GM23338 (cell line): Measurements from ENCODE around the gene ST6GALNAC4. TPM values are rescaled to one million over a fixed set of nuclear protein-coding genes. Genes with fewer than 3 reads are reported as not detected.

Experiments used
- ATAC-seq: fragments of 200-7000 bp; cut with Tn5 transposase; 3 replicates; pipeline ENCODE4 v1.9.1; 2020
- DNase-seq: peaks from one replicate; pipeline ENCODE4 v3.0.0-alpha.2; 2015; ENCODE audit warnings: low spot score
- H2AFZ ChIP-seq: fragments of 200-600 bp; sonication (generic); 2 replicates; pipeline ENCODE4 v1.8.0; 2016; ENCODE audit warnings: antibody characterized with exemption, mild to moderate bottlenecking, moderate library complexity
- H3F3A ChIP-seq: fragments of 200-600 bp; sonication (generic); replicated peaks from 2 replicates; pipeline ENCODE4 v1.8.0; 2017; ENCODE audit warnings: antibody characterized with exemption, mixed run types, low read depth
- H3K27ac ChIP-seq: fragments of 200-600 bp; sonication (generic); 2 replicates; pipeline ENCODE4 v1.6.1; 2016; ENCODE audit warnings: low read depth
- H3K27me3 ChIP-seq: fragments of 200-600 bp; sonication (generic); 2 replicates; pipeline ENCODE4 v1.8.0; 2016; ENCODE audit warnings: mild to moderate bottlenecking, mixed run types, moderate library complexity; ENCODE audit not compliant: insufficient read depth
- H3K36me3 ChIP-seq: fragments of 200-600 bp; sonication (generic); 2 replicates; pipeline ENCODE4 v1.8.0; 2016; ENCODE audit warnings: mild to moderate bottlenecking; ENCODE audit not compliant: insufficient read depth
- H3K4me1 ChIP-seq: fragments of 200-600 bp; sonication (generic); 2 replicates; pipeline ENCODE4 v1.8.0; 2016; ENCODE audit warnings: mild to moderate bottlenecking, moderate library complexity; ENCODE audit not compliant: insufficient read depth
- H3K4me2 ChIP-seq: fragments of 200-600 bp; sonication (generic); 2 replicates; pipeline ENCODE4 v1.7.1; 2017; ENCODE audit warnings: mixed run types
- H3K4me3 ChIP-seq: fragments of 200-600 bp; sonication (generic); 2 replicates; pipeline ENCODE4 v1.6.1; 2016; ENCODE audit warnings: mixed run types
- H3K79me2 ChIP-seq: fragments of 200-600 bp; sonication (generic); replicated peaks from 2 replicates; pipeline ENCODE4 v1.8.0; 2017; ENCODE audit warnings: mild to moderate bottlenecking; ENCODE audit not compliant: insufficient read depth
- H3K9me2 ChIP-seq: fragments of 200-600 bp; sonication (generic); 2 replicates; pipeline ENCODE4 v1.8.0; 2017; ENCODE audit not compliant: insufficient read depth
- H4K20me1 ChIP-seq: fragments of 200-600 bp; sonication (generic); replicated peaks from 2 replicates; pipeline ENCODE4 v1.8.0; 2017; ENCODE audit warnings: mild to moderate bottlenecking; ENCODE audit not compliant: insufficient read depth
- H3K27ac Mint-ChIP-seq: 2 replicates; pipeline ENCODE4 v1.8.0; 2020; ENCODE audit warnings: inconsistent platforms, mild to moderate bottlenecking, moderate library complexity, mixed read lengths
- H3K27me3 Mint-ChIP-seq: 3 replicates; pipeline ENCODE4 v1.8.0; 2022; ENCODE audit warnings: low read depth, mild to moderate bottlenecking, moderate library complexity, mixed read lengths, inconsistent platforms; ENCODE audit not compliant: insufficient read depth, poor library complexity
- H3K36me3 Mint-ChIP-seq: 3 replicates; pipeline ENCODE4 v1.8.0; 2021; ENCODE audit warnings: low read depth, mild to moderate bottlenecking, inconsistent platforms, moderate library complexity, mixed read lengths
- H3K4me1 Mint-ChIP-seq: 3 replicates; pipeline ENCODE4 v1.8.0; 2020; ENCODE audit warnings: mild to moderate bottlenecking, inconsistent platforms, mixed read lengths
- H3K4me3 Mint-ChIP-seq: 3 replicates; pipeline ENCODE4 v1.8.0; 2021; ENCODE audit warnings: moderate library complexity, mild to moderate bottlenecking, inconsistent platforms, mixed read lengths
- H3K9me3 Mint-ChIP-seq: 3 replicates; pipeline ENCODE4 v1.8.0; 2020; ENCODE audit warnings: moderate library complexity, mild to moderate bottlenecking, inconsistent platforms, mixed read lengths
- EZH2 ChIP-seq: fragments of 200-600 bp; sonication (generic); IDR thresholded peaks from one replicate; pipeline ENCODE4 v1.8.0; 2017; ENCODE audit warnings: antibody characterized with exemption, mild to moderate bottlenecking, low read depth; ENCODE audit not compliant: unreplicated experiment
- EZH2phosphoT487 ChIP-seq: fragments of 200-600 bp; sonication (generic); IDR thresholded peaks from one replicate; pipeline ENCODE4 v1.8.1; 2018; ENCODE audit warnings: antibody characterized with exemption; ENCODE audit not compliant: unreplicated experiment
- ZNF331 ChIP-seq: fragments of 250-450 bp; sonication (Bioruptor Pico); IDR thresholded peaks from 2 replicates; pipeline ENCODE4 v1.5.0; 2020; ENCODE audit warnings: low read depth, mild to moderate bottlenecking, moderate library complexity
- polyA plus RNA-seq: library from polyadenylated mRNA; unstranded; fragments of >200 nt; fragmentation: Nextera tagmentation; extraction: Ambion mirVana; gene quantifications from 2 replicates; pipeline ENCODE4 v1.2.1, GENCODE V29; 2016
- total RNA-seq: library from RNA; depleted of rRNA; stranded (reverse); fragments of >200 nt; shearing (Covaris generic); gene quantifications from 2 replicates; pipeline ENCODE4 v1.2.3, GENCODE V29; 2014
- TF ChIP-seq, protein P1 (sequence below): fragments of 250-450 bp; sonication (Bioruptor Pico); IDR thresholded peaks from 2 replicates; pipeline ENCODE4 v1.5.0; 2020; ENCODE audit warnings: mild to moderate bottlenecking, moderate library complexity
- TF ChIP-seq, protein P2 (sequence below), 2 experiments: fragments of 200-600 bp in 1 of 2; sonication (generic) in 1 of 2; conservative IDR thresholded peaks; 2 replicates each; pipeline versions ENCODE4 v1.5.1 to v1.6.1; 2016 to 2017; ENCODE audit warnings: antibody characterized with exemption in 2 of 2, low read depth in 2 of 2, mild to moderate bottlenecking in 2 of 2, moderate library complexity in 1 of 2

Gene ST6GALNAC4
- total and polyA plus RNA-seq, 2 experiments from 2014 or later = 8.1 to 35.3 TPM

DNA sequence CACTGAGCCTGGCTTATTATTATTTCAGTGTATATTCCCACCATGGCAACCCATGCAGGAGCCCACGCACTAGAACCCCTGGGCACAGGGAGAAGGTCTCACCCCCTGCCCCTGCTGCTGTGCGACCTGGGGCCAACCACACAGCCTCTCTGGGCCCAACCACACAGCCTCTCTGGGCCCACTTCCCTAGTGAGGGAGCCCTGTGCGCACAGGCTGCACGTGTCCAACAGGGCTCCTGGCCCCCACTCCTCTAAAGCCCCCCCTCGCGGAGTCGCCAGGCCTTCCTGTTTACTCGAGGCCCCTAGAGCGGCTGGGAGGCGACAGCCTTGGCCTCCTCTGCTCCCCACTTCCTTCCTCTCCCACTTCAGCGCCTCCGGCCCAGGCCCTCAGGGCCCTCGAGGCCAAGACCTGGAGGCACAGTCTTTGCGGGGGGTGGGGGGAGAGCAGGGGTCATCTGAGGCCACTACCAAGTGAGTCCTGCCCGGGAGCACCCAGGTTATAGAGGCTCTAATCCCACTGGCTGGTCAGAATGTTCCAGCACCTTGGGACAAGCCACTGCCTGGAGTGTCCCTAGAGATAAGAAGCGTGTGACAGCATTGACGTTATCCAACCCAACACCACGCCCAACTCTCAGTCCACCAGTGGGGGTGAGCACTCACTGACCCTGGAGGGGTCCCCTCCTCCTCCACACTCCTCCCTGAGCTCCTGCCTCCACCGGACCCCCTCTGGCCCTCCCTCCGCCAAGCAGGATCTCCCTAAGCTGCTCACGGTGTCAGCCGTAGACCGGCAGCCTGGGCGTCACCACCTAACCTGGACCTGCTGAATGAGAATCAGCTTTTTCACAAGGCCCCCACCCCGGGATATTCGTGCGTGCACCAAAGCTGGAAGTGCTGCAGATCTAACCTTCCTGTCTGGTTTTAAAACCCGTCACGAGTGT lies 54.5 kb downstream of the ST6GALNAC4 start (continued):
- TF ChIP-seq, protein P1, sequence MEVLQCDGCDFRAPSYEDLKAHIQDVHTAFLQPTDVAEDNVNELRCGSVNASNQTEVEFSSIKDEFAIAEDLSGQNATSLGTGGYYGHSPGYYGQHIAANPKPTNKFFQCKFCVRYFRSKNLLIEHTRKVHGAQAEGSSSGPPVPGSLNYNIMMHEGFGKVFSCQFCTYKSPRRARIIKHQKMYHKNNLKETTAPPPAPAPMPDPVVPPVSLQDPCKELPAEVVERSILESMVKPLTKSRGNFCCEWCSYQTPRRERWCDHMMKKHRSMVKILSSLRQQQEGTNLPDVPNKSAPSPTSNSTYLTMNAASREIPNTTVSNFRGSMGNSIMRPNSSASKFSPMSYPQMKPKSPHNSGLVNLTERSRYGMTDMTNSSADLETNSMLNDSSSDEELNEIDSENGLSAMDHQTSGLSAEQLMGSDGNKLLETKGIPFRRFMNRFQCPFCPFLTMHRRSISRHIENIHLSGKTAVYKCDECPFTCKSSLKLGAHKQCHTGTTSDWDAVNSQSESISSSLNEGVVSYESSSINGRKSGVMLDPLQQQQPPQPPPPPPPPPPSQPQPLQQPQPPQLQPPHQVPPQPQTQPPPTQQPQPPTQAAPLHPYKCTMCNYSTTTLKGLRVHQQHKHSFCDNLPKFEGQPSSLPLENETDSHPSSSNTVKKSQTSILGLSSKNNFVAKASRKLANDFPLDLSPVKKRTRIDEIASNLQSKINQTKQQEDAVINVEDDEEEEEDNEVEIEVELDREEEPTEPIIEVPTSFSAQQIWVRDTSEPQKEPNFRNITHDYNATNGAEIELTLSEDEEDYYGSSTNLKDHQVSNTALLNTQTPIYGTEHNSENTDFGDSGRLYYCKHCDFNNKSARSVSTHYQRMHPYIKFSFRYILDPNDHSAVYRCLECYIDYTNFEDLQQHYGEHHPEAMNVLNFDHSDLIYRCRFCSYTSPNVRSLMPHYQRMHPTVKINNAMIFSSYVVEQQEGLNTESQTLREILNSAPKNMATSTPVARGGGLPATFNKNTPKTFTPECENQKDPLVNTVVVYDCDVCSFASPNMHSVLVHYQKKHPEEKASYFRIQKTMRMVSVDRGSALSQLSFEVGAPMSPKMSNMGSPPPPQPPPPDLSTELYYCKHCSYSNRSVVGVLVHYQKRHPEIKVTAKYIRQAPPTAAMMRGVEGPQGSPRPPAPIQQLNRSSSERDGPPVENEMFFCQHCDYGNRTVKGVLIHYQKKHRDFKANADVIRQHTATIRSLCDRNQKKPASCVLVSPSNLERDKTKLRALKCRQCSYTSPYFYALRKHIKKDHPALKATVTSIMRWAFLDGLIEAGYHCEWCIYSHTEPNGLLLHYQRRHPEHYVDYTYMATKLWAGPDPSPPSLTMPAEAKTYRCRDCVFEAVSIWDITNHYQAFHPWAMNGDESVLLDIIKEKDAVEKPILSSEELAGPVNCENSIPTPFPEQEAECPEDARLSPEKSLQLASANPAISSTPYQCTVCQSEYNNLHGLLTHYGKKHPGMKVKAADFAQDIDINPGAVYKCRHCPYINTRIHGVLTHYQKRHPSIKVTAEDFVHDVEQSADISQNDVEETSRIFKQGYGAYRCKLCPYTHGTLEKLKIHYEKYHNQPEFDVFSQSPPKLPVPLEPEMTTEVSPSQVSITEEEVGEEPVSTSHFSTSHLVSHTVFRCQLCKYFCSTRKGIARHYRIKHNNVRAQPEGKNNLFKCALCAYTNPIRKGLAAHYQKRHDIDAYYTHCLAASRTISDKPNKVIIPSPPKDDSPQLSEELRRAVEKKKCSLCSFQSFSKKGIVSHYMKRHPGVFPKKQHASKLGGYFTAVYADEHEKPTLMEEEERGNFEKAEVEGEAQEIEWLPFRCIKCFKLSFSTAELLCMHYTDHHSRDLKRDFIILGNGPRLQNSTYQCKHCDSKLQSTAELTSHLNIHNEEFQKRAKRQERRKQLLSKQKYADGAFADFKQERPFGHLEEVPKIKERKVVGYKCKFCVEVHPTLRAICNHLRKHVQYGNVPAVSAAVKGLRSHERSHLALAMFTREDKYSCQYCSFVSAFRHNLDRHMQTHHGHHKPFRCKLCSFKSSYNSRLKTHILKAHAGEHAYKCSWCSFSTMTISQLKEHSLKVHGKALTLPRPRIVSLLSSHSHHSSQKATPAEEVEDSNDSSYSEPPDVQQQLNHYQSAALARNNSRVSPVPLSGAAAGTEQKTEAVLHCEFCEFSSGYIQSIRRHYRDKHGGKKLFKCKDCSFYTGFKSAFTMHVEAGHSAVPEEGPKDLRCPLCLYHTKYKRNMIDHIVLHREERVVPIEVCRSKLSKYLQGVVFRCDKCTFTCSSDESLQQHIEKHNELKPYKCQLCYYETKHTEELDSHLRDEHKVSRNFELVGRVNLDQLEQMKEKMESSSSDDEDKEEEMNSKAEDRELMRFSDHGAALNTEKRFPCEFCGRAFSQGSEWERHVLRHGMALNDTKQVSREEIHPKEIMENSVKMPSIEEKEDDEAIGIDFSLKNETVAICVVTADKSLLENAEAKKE (CRISPR knock-in tag) = no peak
- TF ChIP-seq, protein P2, sequence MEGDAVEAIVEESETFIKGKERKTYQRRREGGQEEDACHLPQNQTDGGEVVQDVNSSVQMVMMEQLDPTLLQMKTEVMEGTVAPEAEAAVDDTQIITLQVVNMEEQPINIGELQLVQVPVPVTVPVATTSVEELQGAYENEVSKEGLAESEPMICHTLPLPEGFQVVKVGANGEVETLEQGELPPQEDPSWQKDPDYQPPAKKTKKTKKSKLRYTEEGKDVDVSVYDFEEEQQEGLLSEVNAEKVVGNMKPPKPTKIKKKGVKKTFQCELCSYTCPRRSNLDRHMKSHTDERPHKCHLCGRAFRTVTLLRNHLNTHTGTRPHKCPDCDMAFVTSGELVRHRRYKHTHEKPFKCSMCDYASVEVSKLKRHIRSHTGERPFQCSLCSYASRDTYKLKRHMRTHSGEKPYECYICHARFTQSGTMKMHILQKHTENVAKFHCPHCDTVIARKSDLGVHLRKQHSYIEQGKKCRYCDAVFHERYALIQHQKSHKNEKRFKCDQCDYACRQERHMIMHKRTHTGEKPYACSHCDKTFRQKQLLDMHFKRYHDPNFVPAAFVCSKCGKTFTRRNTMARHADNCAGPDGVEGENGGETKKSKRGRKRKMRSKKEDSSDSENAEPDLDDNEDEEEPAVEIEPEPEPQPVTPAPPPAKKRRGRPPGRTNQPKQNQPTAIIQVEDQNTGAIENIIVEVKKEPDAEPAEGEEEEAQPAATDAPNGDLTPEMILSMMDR (conservative IDR thresholded peaks at IDR 0.05; ENCODE audit: low read depth in 2 of 2) = no peak

DNA sequence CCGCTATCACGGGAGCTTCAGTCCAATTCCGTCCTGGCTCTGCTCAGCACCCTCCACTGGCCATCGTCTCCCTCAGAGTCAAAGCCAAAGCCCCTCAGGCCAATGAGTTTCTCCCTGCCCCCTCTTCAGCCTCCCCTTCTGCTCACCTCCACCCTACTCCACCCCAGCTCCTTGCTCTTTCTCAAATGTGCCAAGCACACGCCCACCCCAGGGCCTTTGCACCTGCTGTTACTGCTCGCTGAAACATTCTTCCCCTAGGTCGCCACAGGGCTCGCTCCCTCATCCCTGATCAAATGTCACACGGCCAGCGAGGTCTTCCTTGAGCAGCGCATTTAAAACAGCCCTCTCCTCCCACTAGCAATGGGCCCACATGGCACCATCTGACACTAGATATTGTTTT lies 56.1 kb downstream of the ST6GALNAC4 start:
- H3K27ac Mint-ChIP-seq = no peak overlapping the region
- Histone ChIP-seq H3K27me3 (no peaks in the 10 kb centered on the region), H3K4me1 (no peaks in the 10 kb centered on the region), H3K9me2 (no peaks in the 10 kb centered on the region), H3K4me2 (no peak overlapping the region), H3K4me3 (no peak overlapping the region), H3K27ac (no peak overlapping the region), H3K36me3 (no peaks in the 10 kb centered on the region), H2AFZ (no peak overlapping the region), H3F3A (0 out of 2 replicates have a peak, but pooled peaks cover 6% of the 10 kb centered on the region), H3K79me2 (no peaks in the 10 kb centered on the region), H4K20me1 (no peaks in the 10 kb centered on the region)
- H3K4me3 Mint-ChIP-seq = no peak overlapping the region
- peaks cover 7% of the 10 kb centered on the region for H3K27me3 Mint-ChIP-seq
- H3K36me3 Mint-ChIP-seq = no peaks in the 10 kb centered on the region
- H3K4me1 Mint-ChIP-seq = peaks cover 8% of the 10 kb centered on the region; the same call in 1 of the 3 replicates
- ATAC-seq = no peak
- H3K9me3 Mint-ChIP-seq = no peaks in the 10 kb centered on the region
- DNase-seq = no peak
- TF ChIP-seq EZH2 (no peak), EZH2phosphoT487 (no peak), ZNF331 (CRISPR knock-in tag) (no peak)
- TF ChIP-seq, protein P1 (CRISPR knock-in tag) = no peak
